ENCODE measurements around the gene KRTAP4-8. TPM values are rescaled to one million over a fixed set of nuclear protein-coding genes. Genes with fewer than 3 reads are reported as not detected.

The KRTAP4-8 gene
- total and polyA plus RNA-seq, 2 of the 8 experiments (the other 6 are each of a cell fraction or from before 2014, with no cell fraction given) = not detected

DNA sequence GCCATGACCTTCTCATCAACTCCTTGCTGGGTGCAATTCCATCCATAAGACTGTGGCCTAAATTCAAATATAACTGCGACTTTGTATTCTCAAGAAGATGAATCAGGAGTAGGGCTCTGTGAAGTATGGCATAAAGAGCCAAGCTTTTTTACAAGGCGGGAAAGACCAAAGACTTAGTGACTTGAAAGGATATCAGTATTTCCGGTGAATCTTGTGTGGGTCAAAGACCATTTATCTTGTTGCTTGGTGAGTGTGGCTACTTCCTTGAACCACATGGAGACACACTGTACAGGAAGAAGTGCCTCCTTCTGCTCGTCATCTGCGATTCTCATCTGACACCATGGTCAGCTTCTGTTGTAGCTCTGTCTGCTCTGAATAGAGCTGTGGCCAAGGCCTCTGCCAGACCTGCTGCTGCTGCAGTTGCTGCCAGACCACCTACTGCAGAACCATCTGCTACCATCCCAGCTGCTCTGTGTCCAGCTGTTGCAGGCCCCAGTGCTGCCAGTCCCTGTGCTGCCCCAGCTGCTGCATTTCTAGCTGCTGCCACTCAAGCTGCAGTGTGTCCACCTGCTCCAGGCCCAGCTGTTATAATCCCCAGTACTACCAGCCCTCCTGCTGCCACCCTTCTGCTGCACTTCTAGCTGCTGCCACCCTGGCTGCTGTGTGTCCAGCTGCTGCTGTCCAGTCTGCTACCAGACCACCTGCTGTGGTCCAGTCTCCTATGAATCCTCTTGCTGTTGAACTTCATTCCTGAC lies 26.2 kb downstream of the KRTAP4-8 start:
- H2BK20ac ChIP-seq (ENCODE audit: low read length) = no peak overlapping the region
- no peak overlapping the region for H3K56ac ChIP-seq (replicated peaks; ENCODE audit: insufficient read length, low read depth, low read length)
- WGBS, 2 experiments (ENCODE audit: extremely low coverage in 1 of 2, insufficient coverage in 1 of 2, insufficient read length in 1 of 2, insufficient replicate concordance in 2 of 2, low coverage in 1 of 2, low lambda C conversion rate in 2 of 2, missing lambda C conversion rate in 1 of 2) = 88% methylated on average over 5 of the region's 5 CpGs; no CpG with 5 or more reads in 1 of the 2 experiments
- no peaks in the 10 kb centered on the region for H3K23me2 ChIP-seq (ENCODE audit: low read depth, low read length)
- no peak overlapping the region for H2BK5ac ChIP-seq (ENCODE audit: low read depth, low read length)
- H4K8ac ChIP-seq (ENCODE audit: extremely low read depth, insufficient read depth, low read length) = no peak overlapping the region
- H3K9ac ChIP-seq (replicated peaks in 1 of 4; ENCODE audit: extremely low read depth in 1 of 4, low read depth in 3 of 4, low read length in 3 of 4) = no peak overlapping the region
- no peak overlapping the region for H2BK120ac ChIP-seq (replicated peaks; ENCODE audit: low read depth, low read length)
- H3K18ac ChIP-seq (ENCODE audit: extremely low read depth, low read length) = no peak overlapping the region
- H2AFZ ChIP-seq (ENCODE audit: low read length) = no peak overlapping the region
- no peaks in the 10 kb centered on the region for H3K79me2 ChIP-seq (ENCODE audit: control insufficient read depth in 1 of 2, insufficient read depth in 2 of 2, low read length in 2 of 2)
- H3K23ac ChIP-seq (ENCODE audit: insufficient read length) = no peak overlapping the region
- no peak overlapping the region for H2AK5ac ChIP-seq (ENCODE audit: low read depth, low read length)
- no peak overlapping the region for H3K4ac ChIP-seq (replicated peaks; ENCODE audit: insufficient read length, low read depth, low read length)
- no peaks in the 10 kb centered on the region for H3K36me3 ChIP-seq (ENCODE audit: control insufficient read depth in 2 of 4, insufficient read depth in 4 of 4, low read length in 3 of 4)
- no peak overlapping the region for H4K91ac ChIP-seq (replicated peaks; ENCODE audit: insufficient read length, low read length)
- no peaks in the 10 kb centered on the region for H3K27me3 ChIP-seq (replicated peaks in 1 of 4; ENCODE audit: control insufficient read depth in 3 of 4, extremely low read depth in 1 of 4, insufficient read depth in 3 of 4, low read length in 3 of 4)
- FAIRE-seq = no peak
- no peaks in the 10 kb centered on the region for H3K4me1 ChIP-seq (replicated peaks in 1 of 4; ENCODE audit: control insufficient read depth in 3 of 4, insufficient read depth in 4 of 4, low read length in 3 of 4)
- TF ChIP-seq CEBPB (IDR thresholded peaks at IDR 0.05; ENCODE audit: low read depth, low read length) (no peak), JUN (IDR thresholded peaks at IDR 0.05; ENCODE audit: low read depth, low read length) (no peak), KDM1A (IDR thresholded peaks at IDR 0.05; ENCODE audit: borderline replicate concordance, low read length) (no peak), RXRA (IDR thresholded peaks at IDR 0.05; ENCODE audit: insufficient read depth, low read depth, low read length) (no peak), BCL11A (IDR thresholded peaks at IDR 0.05; ENCODE audit: low read depth in 2 of 2, low read length in 2 of 2) (no peak), TBP (IDR thresholded peaks at IDR 0.05; ENCODE audit: low read depth, low read length) (no peak), HDAC6 (IDR thresholded peaks at IDR 0.05; ENCODE audit: low read depth, low read length) (no peak), RBBP5 (IDR thresholded peaks at IDR 0.05; ENCODE audit: borderline replicate concordance, low read depth, low read length) (no peak), GTF2F1 (IDR thresholded peaks at IDR 0.05; ENCODE audit: borderline replicate concordance, low read depth, low read length) (no peak), POLR2AphosphoS5 (IDR thresholded peaks at IDR 0.05; ENCODE audit: low read depth, low read length) (no peak), TAF7 (optimal IDR thresholded peaks at IDR 0.05; ENCODE audit: borderline replicate concordance, low read depth, low read length) (no peak)
- TF ChIP-seq, protein P1, sequence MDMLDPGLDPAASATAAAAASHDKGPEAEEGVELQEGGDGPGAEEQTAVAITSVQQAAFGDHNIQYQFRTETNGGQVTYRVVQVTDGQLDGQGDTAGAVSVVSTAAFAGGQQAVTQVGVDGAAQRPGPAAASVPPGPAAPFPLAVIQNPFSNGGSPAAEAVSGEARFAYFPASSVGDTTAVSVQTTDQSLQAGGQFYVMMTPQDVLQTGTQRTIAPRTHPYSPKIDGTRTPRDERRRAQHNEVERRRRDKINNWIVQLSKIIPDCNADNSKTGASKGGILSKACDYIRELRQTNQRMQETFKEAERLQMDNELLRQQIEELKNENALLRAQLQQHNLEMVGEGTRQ (IDR thresholded peaks at IDR 0.05; ENCODE audit: low read length) = no peak
- H3K79me1 ChIP-seq (ENCODE audit: low read depth, low read length) = no peaks in the 10 kb centered on the region
- H3K27ac ChIP-seq (ENCODE audit: low read depth, low read length) = no peak overlapping the region
- H4K20me1 ChIP-seq (replicated peaks in 1 of 2; ENCODE audit: control insufficient read depth in 1 of 2, insufficient read depth in 2 of 2, low read length in 2 of 2) = no peaks in the 10 kb centered on the region
- H4K5ac ChIP-seq (ENCODE audit: insufficient read length, low read depth, low read length) = no peak overlapping the region
- DNase-seq (ENCODE audit: low read depth in 1 of 2, low spot score in 2 of 2) = no peak
- H3K14ac ChIP-seq (ENCODE audit: insufficient read length) = no peak overlapping the region
- H3K4me3 ChIP-seq (ENCODE audit: extremely low read depth in 1 of 4, insufficient read depth in 2 of 4, low read depth in 3 of 4, low read length in 4 of 4) = no peak overlapping the region
- H3K4me2 ChIP-seq (ENCODE audit: insufficient read depth in 1 of 2, low read depth in 2 of 2, low read length in 2 of 2) = no peak overlapping the region
- H2BK12ac ChIP-seq (ENCODE audit: low read depth, low read length) = no peak overlapping the region
- ChIA-PET POLR2A (ENCODE audit: partially characterized antibody) (no interaction called here), CTCF (ENCODE audit: partially characterized antibody) (interaction anchor here (0.6 kb wide), 1 partner anchor 184 kb away, joined by 3 read pairs; no protein-coding TSS in a partner anchor)
- no peaks in the 10 kb centered on the region for H3K9me3 ChIP-seq (ENCODE audit: insufficient read depth in 2 of 2, low read depth in 1 of 2, low read length in 1 of 2)
- H2BK15ac ChIP-seq (ENCODE audit: low read length) = no peak overlapping the region; the same call in 1 of the 2 replicates
